Endothelial cell of umbilical vein (primary cell): ENCODE data around the gene HYI. TPM values are rescaled to one million over a fixed set of nuclear protein-coding genes. Genes with fewer than 3 reads are reported as not detected.

Experiments
- BruUV-seq: library from RNA; stranded (reverse); fragments of 400-500 nt; replicated peaks from 2 replicates; lab custom pipeline; 2021; lab: Mats Ljungman, UMichigan
- CTCF ChIA-PET: fragments of 300-600, 350-600 bp; sonication (Branson Sonifier 250); formaldehyde crosslinking; loops from one replicate; lab custom pipeline; 2021; ENCODE audit warnings: antibody characterized with exemption, inconsistent platforms; lab: Charles Lee
- POLR2A ChIA-PET: fragments of 300-600, 350-600 bp; sonication (Branson Sonifier 250); formaldehyde crosslinking; loops from one replicate; lab custom pipeline; 2021; ENCODE audit warnings: antibody characterized with exemption, inconsistent platforms; lab: Charles Lee
- DNase-seq: peaks from one replicate; pipeline ENCODE4 v3.0.0-alpha.2; 2011; ENCODE audit warnings: low read depth, low spot score
- FAIRE-seq: peaks from 2 replicates; lab custom pipeline; 2011; peaks lifted over from hg19 to GRCh38; lab: Jason Lieb, UNC
- H2AFZ ChIP-seq: 2 replicates; pipeline ENCODE4 v1.6.0; 2012; ENCODE audit warnings: low read depth, low read length, control low read depth, inconsistent platforms
- H3K27ac ChIP-seq: 2 replicates; pipeline ENCODE4 v1.5.1; 2011; ENCODE audit warnings: low read depth, mild to moderate bottlenecking, control low read depth, low read length, moderate library complexity; ENCODE audit not compliant: insufficient read depth
- H3K27me3 ChIP-seq, 2 experiments: 2 replicates each; pipeline versions ENCODE4 v1.6.0 to v1.6.1; 2011; ENCODE audit warnings: low read length in 2 of 2, mixed read lengths in 1 of 2; ENCODE audit not compliant: control insufficient read depth in 2 of 2, insufficient read depth in 2 of 2
- H3K36me3 ChIP-seq, 2 experiments: 2 replicates in 1 of 2; 3 replicates in 1 of 2; pipeline ENCODE4 v1.5.1; 2011; ENCODE audit warnings: low read length in 2 of 2, mild to moderate bottlenecking in 1 of 2, moderate library complexity in 1 of 2; ENCODE audit not compliant: control insufficient read depth in 2 of 2, insufficient read depth in 2 of 2; ENCODE audit errors: extremely low read depth in 1 of 2
- H3K4me1 ChIP-seq: 3 replicates; pipeline ENCODE4 v1.5.1; 2011; ENCODE audit warnings: mild to moderate bottlenecking, low read length; ENCODE audit not compliant: control insufficient read depth, insufficient read depth; ENCODE audit errors: extremely low read depth
- H3K4me2 ChIP-seq: 2 replicates; pipeline ENCODE4 v1.6.1; 2011; ENCODE audit warnings: low read length, control low read depth, mixed read lengths; ENCODE audit not compliant: insufficient read depth
- H3K4me3 ChIP-seq, 3 experiments: fragments of 200-600 bp in 1 of 3; sonication (generic), shearing (Covaris generic) in 1 of 3; replicated peaks in 1 of 3; 2 replicates each; pipeline ENCODE4 v1.5.1; 2011 to 2016; ENCODE audit warnings: control low read depth in 3 of 3, low read length in 3 of 3, mild to moderate bottlenecking in 2 of 3, inconsistent platforms in 1 of 3, low read depth in 1 of 3, moderate library complexity in 1 of 3; ENCODE audit not compliant: insufficient read depth in 1 of 3
- H3K79me2 ChIP-seq: 2 replicates; pipeline ENCODE4 v1.6.0; 2012; ENCODE audit warnings: low read length, inconsistent platforms; ENCODE audit not compliant: control insufficient read depth, insufficient read depth
- H3K9ac ChIP-seq: replicated peaks from 2 replicates; pipeline ENCODE3; 2011; ENCODE audit warnings: low read length, control low read depth; ENCODE audit not compliant: insufficient read depth; ENCODE audit errors: extremely low read depth
- H3K9me1 ChIP-seq: replicated peaks from 3 replicates; pipeline ENCODE4 v1.6.0; 2011; ENCODE audit warnings: mild to moderate bottlenecking, low read length; ENCODE audit not compliant: control insufficient read depth, insufficient read depth; ENCODE audit errors: extremely low read depth
- H3K9me3 ChIP-seq: replicated peaks from 2 replicates; pipeline ENCODE4 v1.5.1; 2012; ENCODE audit warnings: low read length, inconsistent platforms; ENCODE audit not compliant: control insufficient read depth, insufficient read depth
- H4K20me1 ChIP-seq: replicated peaks from 2 replicates; pipeline ENCODE3; 2011; ENCODE audit warnings: mild to moderate bottlenecking, low read length; ENCODE audit not compliant: control insufficient read depth, insufficient read depth; ENCODE audit errors: extremely low read depth
- CTCF ChIP-seq, 2 donors: IDR thresholded peaks; 1 replicate in 1 of 2; 2 replicates in 1 of 2; pipeline ENCODE4 v1.5.1; 2011; ENCODE audit warnings: low read length in 2 of 2, mild to moderate bottlenecking in 2 of 2, moderate library complexity in 2 of 2, control low read depth in 1 of 2, inconsistent platforms in 1 of 2, low read depth in 1 of 2; ENCODE audit not compliant: insufficient read depth in 1 of 2; ENCODE audit errors: extremely low read depth in 1 of 2
- EZH2 ChIP-seq: IDR thresholded peaks from 2 replicates; pipeline ENCODE4 v1.6.1; 2012; ENCODE audit warnings: borderline replicate concordance, low read depth, mild to moderate bottlenecking, moderate library complexity, low read length, inconsistent platforms; ENCODE audit not compliant: severe bottlenecking
- FOS ChIP-seq: IDR thresholded peaks from 2 replicates; pipeline ENCODE4 v1.6.1; 2011; ENCODE audit warnings: mild to moderate bottlenecking, low read length, moderate library complexity, borderline replicate concordance; ENCODE audit not compliant: insufficient read depth
- GATA2 ChIP-seq: IDR thresholded peaks from 2 replicates; pipeline ENCODE4 v1.7.0; 2011; ENCODE audit warnings: low read depth, mild to moderate bottlenecking, moderate library complexity, mixed read lengths, low read length; ENCODE audit not compliant: insufficient read length, insufficient read depth
- JUN ChIP-seq: IDR thresholded peaks from 2 replicates; pipeline ENCODE4 v1.6.1; 2011; ENCODE audit warnings: borderline replicate concordance, low read depth; ENCODE audit not compliant: insufficient read length, insufficient read depth
- MAX ChIP-seq: IDR thresholded peaks from 2 replicates; pipeline ENCODE4 v1.6.1; 2011; ENCODE audit not compliant: insufficient read depth, insufficient read length
- MYC ChIP-seq: IDR thresholded peaks from one replicate; pipeline ENCODE4 v1.6.1; 2011; ENCODE audit warnings: mild to moderate bottlenecking, low read depth, low read length
- POLR2A ChIP-seq: IDR thresholded peaks from 2 replicates; pipeline ENCODE4 v1.6.1; 2012; ENCODE audit warnings: low read depth, mild to moderate bottlenecking, control low read depth, low read length
- POLR2AphosphoS5 ChIP-seq: IDR thresholded peaks from 2 replicates; pipeline ENCODE4 v1.6.1; 2012; ENCODE audit warnings: low read depth, mild to moderate bottlenecking, control low read depth, low read length, moderate library complexity; ENCODE audit not compliant: insufficient read depth
- dilution Hi-C: fragments of 300-500 bp; cut with MboI; formaldehyde crosslinking; loops from one replicate; pipeline ENCODE4 v1.15.0; 2019; ENCODE audit warnings: low sequenced_read_pairs; ENCODE audit not compliant: extremely low pct_ligation_motif_present
- intact Hi-C: fragments of 100-400 bp; cut with micrococcal nuclease; formaldehyde crosslinking; loops from one replicate; pipeline ENCODE4 v1.10.0; 2022
- polyA plus RNA-seq, 4 experiments: library from polyadenylated mRNA; depleted of rRNA in 3 of 4; stranded (reverse) in 3 of 4; unstranded in 1 of 4; fragments of >200 nt; gene quantifications; 2 replicates each; pipeline versions ENCODE4 v1.2.1 to v1.2.3, GENCODE V29; 2011 to 2012; ENCODE audit warnings: missing spikeins in 1 of 4
- total RNA-seq: library from RNA; stranded (reverse); gene quantifications from 2 replicates; pipeline ENCODE4 v1.2.3, GENCODE V29; 2021

The HYI gene
- total and polyA plus RNA-seq, 2 donors (not counting 3 experiments of a cell fraction or from before 2014, with no cell fraction given) = 324 to 342 TPM

GRCh38 chr1:43477716-43478115 lies 24.0 kb upstream of the HYI start:
- dilution Hi-C loops (no loop called here), intact Hi-C loops (loop anchor here (5.0 kb wide), 1 partner anchor 35 kb away; no protein-coding TSS in a partner anchor)
- no peak overlapping the region for H3K9ac ChIP-seq
- H3K27ac ChIP-seq = peak overlapping the region; percentile 100
- peaks cover 48% of the 10 kb centered on the region for H3K4me1 ChIP-seq
- no peaks in the 10 kb centered on the region for H3K79me2 ChIP-seq
- H3K27me3 ChIP-seq = no peaks in the 10 kb centered on the region
- BruUV-seq = no TSS peak
- no peak for DNase-seq
- CTCF ChIA-PET = interaction anchor here (1.4 kb wide), 1 partner anchor 12 kb away, joined by 4 read pairs; no protein-coding TSS in a partner anchor
- no peak for TF ChIP-seq POLR2A
- TF ChIP-seq POLR2AphosphoS5 = no peak
- TF ChIP-seq FOS = no peak
- TF ChIP-seq MAX = no peak
- TF ChIP-seq EZH2 = no peak
- TF ChIP-seq GATA2 = no peak
- no peak for TF ChIP-seq JUN
- no peak for TF ChIP-seq CTCF (IDR thresholded peaks at IDR 0.05; ENCODE audit: extremely low read depth in 1 of 2, insufficient read depth in 1 of 2, low read depth in 1 of 2, low read length in 2 of 2)
- no peak for TF ChIP-seq MYC
- H3K4me3 ChIP-seq = no peak overlapping the region
- H3K9me3 ChIP-seq = no peaks in the 10 kb centered on the region
- H3K9me1 ChIP-seq = no peaks in the 10 kb centered on the region
- no peaks in the 10 kb centered on the region for H3K36me3 ChIP-seq
- H3K4me2 ChIP-seq = no peak overlapping the region
- no peak for FAIRE-seq
- no peaks in the 10 kb centered on the region for H4K20me1 ChIP-seq
- POLR2A ChIA-PET = no interaction called here
- peak overlapping the region; percentile 35 for H2AFZ ChIP-seq
